Hepatocyte (in vitro differentiated cells): ENCODE results near the gene SLC6A8. TPM values are rescaled to one million over a fixed set of nuclear protein-coding genes. Genes with fewer than 3 reads are reported as not detected.

Source experiments
- DNase-seq: peaks from one replicate; pipeline ENCODE4 v3.0.0-alpha.2; 2016; ENCODE audit warnings: low spot score
- H2AFZ ChIP-seq: fragments of 200-600 bp; sonication (generic); 2 replicates; pipeline ENCODE4 v1.6.0; 2016; ENCODE audit warnings: antibody characterized with exemption, mild to moderate bottlenecking
- H3K27ac ChIP-seq: fragments of 200-600 bp; sonication (generic); 2 replicates; pipeline ENCODE4 v1.5.1; 2016; ENCODE audit warnings: mild to moderate bottlenecking
- H3K27me3 ChIP-seq: fragments of 200-600 bp; sonication (generic); 2 replicates; pipeline ENCODE4 v1.6.1; 2016
- H3K36me3 ChIP-seq: fragments of 200-600 bp; sonication (generic); replicated peaks from 2 replicates; pipeline ENCODE4 v1.5.1; 2016; ENCODE audit warnings: low read depth; ENCODE audit not compliant: insufficient read depth
- H3K4me1 ChIP-seq: fragments of 200-600 bp; sonication (generic); 2 replicates; pipeline ENCODE4 v1.5.1; 2016; ENCODE audit warnings: mild to moderate bottlenecking, moderate library complexity; ENCODE audit not compliant: insufficient read depth
- H3K4me2 ChIP-seq: fragments of 200-600 bp; sonication (generic); 2 replicates; pipeline ENCODE4 v1.6.0; 2016
- H3K4me3 ChIP-seq: fragments of 200-600 bp; sonication (generic); 2 replicates; pipeline ENCODE4 v1.5.1; 2016; ENCODE audit warnings: mild to moderate bottlenecking
- H3K79me2 ChIP-seq: fragments of 200-600 bp; sonication (generic); 2 replicates; pipeline ENCODE4 v1.6.0; 2017; ENCODE audit warnings: mild to moderate bottlenecking
- H3K9me2 ChIP-seq: fragments of 200-600 bp; sonication (generic); replicated peaks from 2 replicates; pipeline ENCODE4 v1.6.0; 2017; ENCODE audit warnings: mild to moderate bottlenecking; ENCODE audit not compliant: insufficient read depth
- H3K9me3 ChIP-seq: fragments of 200-600 bp; sonication (generic); 2 replicates; pipeline ENCODE4 v1.5.1; 2016; ENCODE audit warnings: low read depth, mild to moderate bottlenecking
- H4K20me1 ChIP-seq: fragments of 200-600 bp; sonication (generic); 2 replicates; pipeline ENCODE4 v1.6.0; 2016; ENCODE audit warnings: mild to moderate bottlenecking; ENCODE audit not compliant: insufficient read depth, poor library complexity, severe bottlenecking
- CTCF ChIP-seq: fragments of 200-600 bp; sonication (generic); IDR thresholded peaks from 2 replicates; pipeline ENCODE4 v1.5.1; 2016; ENCODE audit warnings: antibody characterized with exemption, mild to moderate bottlenecking; ENCODE audit not compliant: poor library complexity
- EZH2 ChIP-seq: fragments of 200-600 bp; sonication (generic); IDR thresholded peaks from 2 replicates; pipeline ENCODE4 v1.6.1; 2016; ENCODE audit warnings: antibody characterized with exemption, mild to moderate bottlenecking, borderline replicate concordance
- EZH2phosphoT487 ChIP-seq: fragments of 200-600 bp; sonication (generic); IDR thresholded peaks from one replicate; pipeline ENCODE4 v1.6.1; 2018; ENCODE audit warnings: antibody characterized with exemption, mild to moderate bottlenecking, low read depth, moderate library complexity; ENCODE audit not compliant: unreplicated experiment, severe bottlenecking
- WGBS: methylation state at CpG from one replicate; pipeline ENCODE4 v1.1.6; 2016; ENCODE audit warnings: low lambda C conversion rate; ENCODE audit errors: missing lambda C conversion rate; 5-methylcytosine and 5-hydroxymethylcytosine counted together
- polyA plus RNA-seq: library from polyadenylated mRNA; unstranded; fragments of >200 nt; fragmentation: Nextera tagmentation; extraction: Ambion mirVana; gene quantifications from 2 replicates; pipeline ENCODE4 v1.2.1, GENCODE V29; 2016
- total RNA-seq: library from RNA; depleted of rRNA; stranded (reverse); fragments of >200 nt; gene quantifications from 2 replicates; pipeline ENCODE4 v1.2.3, GENCODE V29; 2014

SLC6A8 gene
- total and polyA plus RNA-seq, 2 experiments from 2014 or later: 28.4 to 36.7 TPM

GRCh38 chrX:153650959-153651358, 36.8 kb upstream of the SLC6A8 start:
- Histone ChIP-seq H3K4me1 (no peaks in the 10 kb centered on the region), H3K36me3 (no peaks in the 10 kb centered on the region), H3K4me3 (no peak overlapping the region), H3K4me2 (no peak overlapping the region), H4K20me1 (no peaks in the 10 kb centered on the region), H2AFZ (no peak overlapping the region), H3K27me3 (peaks cover 4% of the 10 kb centered on the region), H3K27ac (no peak overlapping the region), H3K9me2 (no peaks in the 10 kb centered on the region), H3K9me3 (no peaks in the 10 kb centered on the region), H3K79me2 (no peaks in the 10 kb centered on the region)
- 87% methylated on average over 12 of the region's 13 CpGs for WGBS
- no peak for DNase-seq
- TF ChIP-seq CTCF (no peak), EZH2phosphoT487 (no peak), EZH2 (no peak)

- Histone ChIP-seq H3K27ac (no peak overlapping the region), H4K20me1 (no peaks in the 10 kb centered on the region), H3K36me3 (no peaks in the 10 kb centered on the region), H3K4me1 (no peaks in the 10 kb centered on the region), H3K9me2 (no peaks in the 10 kb centered on the region), H3K4me2 (no peak overlapping the region), H2AFZ (no peak overlapping the region), H3K79me2 (no peaks in the 10 kb centered on the region), H3K4me3 (no peak overlapping the region), H3K9me3 (no peaks in the 10 kb centered on the region), H3K27me3 (peaks cover 4% of the 10 kb centered on the region)
- whole genome bisulfite sequencing: 89% methylated on average over 8 of the region's 9 CpGs
- no peak for DNase-seq
- TF ChIP-seq EZH2phosphoT487 (no peak), EZH2 (no peak), CTCF (no peak)
Measured at GRCh38 chrX:153651540-153652079, 36.1 kb upstream of the SLC6A8 start.

- Histone ChIP-seq H3K27me3 (peaks cover under 1% of the 10 kb centered on the region), H2AFZ (no peak overlapping the region), H3K4me1 (no peaks in the 10 kb centered on the region), H3K4me3 (no peak overlapping the region), H3K79me2 (no peaks in the 10 kb centered on the region), H3K9me2 (no peaks in the 10 kb centered on the region), H3K36me3 (no peaks in the 10 kb centered on the region), H4K20me1 (no peaks in the 10 kb centered on the region), H3K27ac (no peak overlapping the region), H3K4me2 (no peak overlapping the region), H3K9me3 (no peaks in the 10 kb centered on the region)
- 92% methylated on average over 2 of the region's 2 CpGs for WGBS
- DNase-seq: no peak
- TF ChIP-seq EZH2 (no peak), CTCF (no peak), EZH2phosphoT487 (no peak)
Measured at GRCh38 chrX:153653556-153653955, 34.2 kb upstream of the SLC6A8 start.

GRCh38 chrX:153657161-153657560, 30.6 kb upstream of the SLC6A8 start:
- H3K9me2 ChIP-seq: no peaks in the 10 kb centered on the region
- H4K20me1 ChIP-seq: no peaks in the 10 kb centered on the region
- H3K4me2 ChIP-seq: no peak overlapping the region
- H3K27ac ChIP-seq: no peak overlapping the region
- H2AFZ ChIP-seq: no peak overlapping the region
- no peaks in the 10 kb centered on the region for H3K9me3 ChIP-seq
- WGBS: 84% methylated on average over 9 of the region's 9 CpGs
- no peaks in the 10 kb centered on the region for H3K4me1 ChIP-seq
- TF ChIP-seq EZH2 (no peak), CTCF (no peak), EZH2phosphoT487 (no peak)
- no peak for DNase-seq
- no peak overlapping the region for H3K4me3 ChIP-seq
- H3K79me2 ChIP-seq: no peaks in the 10 kb centered on the region
- H3K27me3 ChIP-seq: peaks cover 12% of the 10 kb centered on the region
- no peaks in the 10 kb centered on the region for H3K36me3 ChIP-seq
